Uterus (tissue), 4 donors: ENCODE data around the gene NUDT5. TPM values are rescaled to one million over a fixed set of nuclear protein-coding genes. Genes with fewer than 3 reads are reported as not detected.
"Not testable (repeated sequence)": the region's sequence is repeated elsewhere in the genome, so short reads cannot be mapped to it uniquely, and the experiment has no call there.

ENCODE experiments used
- DNase-seq, 2 donors: peaks; one replicate each; pipeline ENCODE4 v3.0.0-alpha.2; 2019 to 2020
- H3K27ac ChIP-seq, 2 donors: fragments of 200-600 bp; sonication (generic); 1 replicate in 1 of 2; 2 replicates in 1 of 2; pipeline ENCODE4 v1.5.1; 2016 to 2018
- H3K27me3 ChIP-seq, 2 donors: fragments of 200-600 bp; sonication (generic); one replicate each; pipeline ENCODE4 v1.5.1; 2018 to 2019; ENCODE audit warnings: control low read depth in 1 of 2
- H3K36me3 ChIP-seq, 2 donors: fragments of 200-600 bp; sonication (generic); one replicate each; pipeline ENCODE4 v1.5.1; 2019; ENCODE audit warnings: control low read depth in 1 of 2
- H3K4me1 ChIP-seq, 2 donors: fragments of 200-600 bp; sonication (generic); one replicate each; pipeline ENCODE4 v1.5.1; 2018 to 2019; ENCODE audit warnings: control low read depth in 1 of 2
- H3K4me3 ChIP-seq, 2 donors: fragments of 200-600 bp; sonication (generic); 1 replicate in 1 of 2; 2 replicates in 1 of 2; pipeline ENCODE4 v1.5.1; 2018 to 2019; ENCODE audit warnings: mild to moderate bottlenecking in 1 of 2
- H3K9me3 ChIP-seq, 2 donors: fragments of 200-600 bp; sonication (generic); one replicate each; pipeline ENCODE4 v1.5.1; 2019; ENCODE audit warnings: control low read depth in 1 of 2
- POLR2A ChIP-seq, 2 donors: fragments of 450-650 bp; IDR thresholded peaks; one replicate each; pipeline ENCODE4 v1.6.1; 2016; ENCODE audit warnings: antibody characterized with exemption in 2 of 2, mild to moderate bottlenecking in 1 of 2, moderate library complexity in 1 of 2
- intact Hi-C: fragments of 100-400 bp; cut with DNase I; formaldehyde crosslinking; loops from one replicate; pipeline ENCODE4 v1.15.1; 2023; ENCODE audit warnings: low total_unique reads
- total RNA-seq, 4 donors: library from RNA; depleted of rRNA in 3 of 4; stranded (reverse); fragments of >200 nt in 3 of 4; gene quantifications; one replicate each; pipeline versions ENCODE4 v1.1.0 to v1.2.4, GENCODE V29; 2014 to 2023
- TF ChIP-seq, protein P1 (sequence below), 4 experiments: fragments of 200-600 bp in 2 of 4; fragments of 450-650 bp in 2 of 4; sonication (generic) in 2 of 4; IDR thresholded peaks; one replicate each; pipeline ENCODE4 v1.5.1; 2016 to 2019; ENCODE audit warnings: antibody characterized with exemption in 4 of 4, mild to moderate bottlenecking in 2 of 4, moderate library complexity in 1 of 4
- donor health status: DM: yes; HTN: yes; CAD: no.

NUDT5 gene
- total RNA-seq, 4 donors from 2014 or later = 15.6 to 39.0 (median 33.8) TPM

DNA sequence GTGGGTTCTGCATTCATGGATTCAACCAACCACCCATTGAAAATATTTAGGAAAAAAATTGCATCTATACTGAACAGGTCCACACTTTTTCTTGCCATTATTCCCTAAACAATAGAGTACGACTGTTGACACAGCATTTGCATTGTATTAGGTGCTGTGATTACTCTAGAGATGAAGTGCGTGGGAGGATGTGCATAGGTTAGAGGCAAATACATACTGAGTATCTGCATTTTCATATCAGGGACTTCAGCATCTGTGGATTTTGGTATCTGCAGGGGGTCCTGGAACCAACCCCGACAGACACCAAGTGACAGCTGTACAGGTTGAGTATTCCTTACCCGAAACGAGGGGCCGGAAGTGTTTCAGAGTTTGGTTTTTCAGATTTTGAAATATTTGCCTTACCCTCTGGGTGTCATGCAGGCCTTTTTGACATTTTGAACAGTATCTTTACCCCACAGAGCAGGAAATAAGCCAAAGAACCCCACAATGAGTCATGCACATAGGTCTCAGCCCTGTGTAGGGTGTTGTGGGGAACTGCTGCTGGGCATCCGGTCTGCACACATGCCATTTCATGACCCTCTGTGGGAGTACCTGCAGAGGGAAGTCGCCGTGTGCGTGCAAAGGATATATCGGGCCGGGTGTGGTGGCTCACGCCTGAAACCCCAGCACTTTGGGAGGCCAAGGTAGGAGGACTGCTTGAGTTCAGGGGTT is 14.5 kb downstream of the NUDT5 start:
- H3K27ac ChIP-seq = no peak overlapping the region
- TF ChIP-seq, protein P1, sequence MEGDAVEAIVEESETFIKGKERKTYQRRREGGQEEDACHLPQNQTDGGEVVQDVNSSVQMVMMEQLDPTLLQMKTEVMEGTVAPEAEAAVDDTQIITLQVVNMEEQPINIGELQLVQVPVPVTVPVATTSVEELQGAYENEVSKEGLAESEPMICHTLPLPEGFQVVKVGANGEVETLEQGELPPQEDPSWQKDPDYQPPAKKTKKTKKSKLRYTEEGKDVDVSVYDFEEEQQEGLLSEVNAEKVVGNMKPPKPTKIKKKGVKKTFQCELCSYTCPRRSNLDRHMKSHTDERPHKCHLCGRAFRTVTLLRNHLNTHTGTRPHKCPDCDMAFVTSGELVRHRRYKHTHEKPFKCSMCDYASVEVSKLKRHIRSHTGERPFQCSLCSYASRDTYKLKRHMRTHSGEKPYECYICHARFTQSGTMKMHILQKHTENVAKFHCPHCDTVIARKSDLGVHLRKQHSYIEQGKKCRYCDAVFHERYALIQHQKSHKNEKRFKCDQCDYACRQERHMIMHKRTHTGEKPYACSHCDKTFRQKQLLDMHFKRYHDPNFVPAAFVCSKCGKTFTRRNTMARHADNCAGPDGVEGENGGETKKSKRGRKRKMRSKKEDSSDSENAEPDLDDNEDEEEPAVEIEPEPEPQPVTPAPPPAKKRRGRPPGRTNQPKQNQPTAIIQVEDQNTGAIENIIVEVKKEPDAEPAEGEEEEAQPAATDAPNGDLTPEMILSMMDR (IDR thresholded peaks at IDR 0.05) = no peak
- no peak for TF ChIP-seq POLR2A (IDR thresholded peaks at IDR 0.05)
- intact Hi-C loops = no loop called here
- no peak for DNase-seq
- no peaks in the 10 kb centered on the region for H3K27me3 ChIP-seq
- no peaks in the 10 kb centered on the region for H3K4me1 ChIP-seq
- H3K36me3 ChIP-seq = no peaks in the 10 kb centered on the region
- no peaks in the 10 kb centered on the region for H3K9me3 ChIP-seq
- H3K4me3 ChIP-seq = no peak overlapping the region

DNA sequence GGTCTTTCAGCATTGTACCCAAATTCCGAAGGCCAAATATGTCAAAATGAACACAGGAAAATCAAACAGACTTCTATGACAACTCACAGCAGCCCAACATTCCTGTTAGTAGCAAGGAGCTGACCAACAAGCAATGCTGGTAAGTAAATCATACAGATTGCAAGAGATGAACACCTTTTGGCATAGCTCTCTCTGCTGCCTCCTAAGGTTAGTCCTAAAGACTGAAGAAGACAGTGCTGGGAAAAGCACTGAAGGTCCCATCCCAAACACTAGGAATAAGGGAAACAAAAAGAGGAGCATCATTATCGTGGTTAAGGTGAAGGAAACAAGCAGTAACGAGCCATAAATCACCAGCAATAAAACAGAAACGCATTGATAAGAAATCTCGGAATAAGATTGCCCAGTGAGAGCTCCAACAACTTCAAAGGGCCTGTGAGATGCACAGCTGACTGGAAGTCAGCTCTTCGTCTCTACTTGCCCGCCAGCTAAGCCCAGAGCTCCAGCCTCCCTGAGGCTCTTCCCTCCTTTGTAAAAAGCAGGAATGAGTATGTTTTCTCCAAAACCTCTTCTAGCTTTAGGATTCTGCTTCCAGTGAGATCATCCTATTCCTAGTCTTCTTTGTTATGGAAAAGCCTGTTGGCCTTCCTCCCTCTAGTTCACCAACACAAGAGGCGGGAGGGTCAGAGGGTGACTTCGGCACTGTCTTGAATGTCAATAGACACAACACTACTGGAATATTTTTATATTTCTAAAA is 15.3 kb downstream of the NUDT5 start:
- no peak for TF ChIP-seq POLR2A (IDR thresholded peaks at IDR 0.05)
- TF ChIP-seq, protein P1 (IDR thresholded peaks at IDR 0.05) = no peak
- intact Hi-C loops = no loop called here
- no peaks in the 10 kb centered on the region for H3K36me3 ChIP-seq
- no peak overlapping the region for H3K27ac ChIP-seq
- H3K9me3 ChIP-seq = no peaks in the 10 kb centered on the region
- no peaks in the 10 kb centered on the region for H3K27me3 ChIP-seq
- no peaks in the 10 kb centered on the region for H3K4me1 ChIP-seq
- no peak for DNase-seq
- no peak overlapping the region for H3K4me3 ChIP-seq

DNA sequence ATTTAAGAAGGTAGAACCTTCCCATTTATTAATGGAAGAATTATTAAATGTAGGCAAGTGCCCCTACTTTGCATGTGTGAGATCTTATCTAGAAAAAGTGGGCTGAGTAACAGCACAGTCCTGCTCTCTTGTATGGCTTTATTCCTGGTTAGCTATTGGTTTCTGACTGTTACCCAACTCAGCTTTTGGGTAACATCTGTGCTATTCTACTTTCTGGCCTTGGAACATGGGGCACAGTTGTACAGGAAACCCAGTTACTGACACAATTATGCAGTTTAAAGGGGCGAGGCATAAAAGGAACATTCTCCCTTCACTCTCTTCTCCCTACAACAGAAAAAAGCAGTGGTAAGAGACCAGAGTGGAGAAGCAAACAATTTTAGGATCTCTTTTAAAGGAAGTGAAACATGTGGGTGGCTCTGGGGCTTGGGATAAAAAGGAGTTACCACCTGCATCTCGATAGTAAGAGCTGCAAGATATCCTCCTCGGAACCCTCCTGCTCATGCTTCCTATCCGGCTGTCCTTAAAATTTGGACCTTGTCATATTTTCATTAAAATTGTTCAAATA is 16.0 kb downstream of the NUDT5 start:
- intact Hi-C loops = no loop called here
- H3K36me3 ChIP-seq = no peaks in the 10 kb centered on the region
- TF ChIP-seq, protein P1 (IDR thresholded peaks at IDR 0.05) = no peak
- TF ChIP-seq POLR2A (IDR thresholded peaks at IDR 0.05) = no peak
- no peak overlapping the region for H3K4me3 ChIP-seq
- no peaks in the 10 kb centered on the region for H3K4me1 ChIP-seq
- no peaks in the 10 kb centered on the region for H3K27me3 ChIP-seq
- no peak for DNase-seq
- no peaks in the 10 kb centered on the region for H3K9me3 ChIP-seq
- H3K27ac ChIP-seq = no peak overlapping the region

DNA sequence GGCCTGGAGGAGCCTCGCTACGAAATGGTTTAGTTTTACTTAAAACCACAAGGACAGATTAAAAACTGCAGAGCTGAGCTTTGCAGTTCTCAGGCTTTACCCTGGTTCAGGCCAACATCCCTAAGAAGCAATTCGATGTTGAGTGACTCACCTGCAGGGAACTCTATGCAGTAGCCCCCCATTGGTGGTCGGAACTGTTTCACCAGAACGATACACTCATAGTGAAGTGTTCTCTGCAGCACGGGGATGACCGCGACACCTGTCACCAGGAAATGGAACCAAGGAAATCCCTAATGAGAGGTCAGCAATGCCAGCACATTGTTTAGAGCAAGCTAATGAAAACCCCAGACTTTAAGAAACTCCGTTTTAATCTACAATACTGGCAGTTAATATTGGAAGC is 18.0 kb downstream of the NUDT5 start:
- intact Hi-C loops = no loop called here
- Histone ChIP-seq H3K4me3 (no peak overlapping the region), H3K36me3 (no peaks in the 10 kb centered on the region), H3K27me3 (no peaks in the 10 kb centered on the region), H3K4me1 (no peaks in the 10 kb centered on the region), H3K27ac (no peak overlapping the region), H3K9me3 (no peaks in the 10 kb centered on the region)
- TF ChIP-seq, protein P1 (IDR thresholded peaks at IDR 0.05) = no peak
- no peak for TF ChIP-seq POLR2A (IDR thresholded peaks at IDR 0.05)
- DNase-seq = no peak

DNA sequence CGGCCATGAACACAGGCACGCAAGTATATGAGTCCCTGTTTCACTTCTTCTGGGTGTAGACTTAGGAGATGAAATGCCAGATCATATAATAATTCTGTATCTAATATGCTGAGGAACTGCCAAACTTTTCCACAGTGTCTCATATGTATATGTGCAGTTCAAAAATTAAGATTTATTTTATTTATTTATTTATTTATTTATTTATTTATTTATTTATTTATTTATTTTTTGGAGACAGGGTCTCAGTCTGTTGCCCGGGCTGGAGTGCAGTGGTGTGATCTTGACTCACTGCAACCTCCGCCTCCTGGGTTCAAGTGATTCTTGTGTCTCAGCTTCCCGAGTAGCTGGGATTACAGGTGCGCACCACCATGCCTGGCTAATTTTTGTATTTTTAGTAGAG is 24.2 kb downstream of the NUDT5 start:
- H3K9me3 ChIP-seq, H3K27ac ChIP-seq, H3K4me1 ChIP-seq, H3K36me3 ChIP-seq, DNase-seq, H3K27me3 ChIP-seq, H3K4me3 ChIP-seq, intact Hi-C loops: not testable (repeated sequence)
